Omental fat pad (tissue), 4 donors: ENCODE data around the gene NCS1. TPM values are rescaled to one million over a fixed set of nuclear protein-coding genes. Genes with fewer than 3 reads are reported as not detected.
A peak's percentile ranks its signal among the peaks of the same experiment; 100 is the strongest.

Experiments
- ATAC-seq: fragments of 150-250 bp; one replicate; pipeline ENCODE4 v1.9.1; 2016; ENCODE audit warnings: mild to moderate bottlenecking, moderate library complexity; ENCODE audit not compliant: low FRiP score
- DNase-seq: peaks from one replicate; pipeline ENCODE4 v3.0.0-alpha.2; 2019; ENCODE audit warnings: low spot score
- total RNA-seq, 4 donors: library from RNA; depleted of rRNA; stranded (reverse); fragments of >200 nt; gene quantifications; one replicate each; pipeline ENCODE4 v1.1.0, GENCODE V29; 2016
- TF ChIP-seq, protein P1 (sequence below), 3 donors: fragments of 450-650 bp; IDR thresholded peaks; one replicate each; pipeline ENCODE4 v1.5.1; 2016 to 2017; ENCODE audit warnings: antibody characterized with exemption in 3 of 3, mild to moderate bottlenecking in 3 of 3, moderate library complexity in 2 of 3

Gene NCS1
- total RNA-seq, 4 donors from 2014 or later = 2.5 to 14.7 (median 4.0) TPM

DNA sequence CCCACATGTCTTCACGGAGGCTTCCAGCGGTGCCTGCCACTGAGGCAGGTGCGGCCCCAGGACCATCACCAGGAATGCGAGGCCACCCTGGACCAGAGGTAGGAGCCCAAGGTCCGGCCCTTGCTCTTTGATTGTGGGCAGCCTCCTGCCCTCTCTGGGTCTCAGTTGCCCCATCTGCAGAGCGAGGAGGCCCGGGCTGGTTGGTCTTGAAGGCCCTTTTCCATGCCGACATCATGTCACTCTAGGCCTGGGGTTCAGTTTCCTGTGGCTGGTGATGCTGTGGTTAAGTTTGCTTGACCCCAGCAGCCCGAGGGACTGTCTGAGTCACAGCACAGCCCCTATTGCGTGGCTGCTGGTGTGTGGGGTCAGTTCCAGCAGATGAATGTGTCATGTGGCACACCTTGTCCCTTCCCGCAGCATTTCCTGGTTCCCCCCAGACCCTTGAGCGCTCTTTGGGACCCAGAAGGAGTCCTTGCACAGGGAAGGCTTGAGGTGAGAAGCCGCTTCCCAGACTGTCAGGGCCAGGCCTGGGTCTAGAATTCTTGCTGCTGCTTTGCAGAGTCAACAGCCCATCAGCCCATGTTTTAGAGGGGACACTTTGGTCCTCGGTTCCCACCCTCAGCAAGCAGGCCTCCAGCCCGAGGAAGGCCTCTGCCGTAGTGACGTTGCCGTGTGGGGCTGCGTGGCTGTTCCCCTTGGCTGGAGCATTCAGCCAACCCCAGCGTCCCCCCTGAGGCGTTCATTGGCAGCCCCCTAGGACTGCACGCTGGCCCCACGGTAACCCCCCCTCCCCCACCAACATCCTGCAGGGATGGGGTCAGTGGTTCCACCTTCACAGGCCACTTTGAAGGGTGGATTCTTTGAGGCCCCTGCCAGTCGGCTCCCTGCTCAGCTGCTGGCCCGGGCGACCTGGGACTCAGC lies 62.4 kb downstream of the NCS1 start:
- ATAC-seq = no peak
- TF ChIP-seq, protein P1, sequence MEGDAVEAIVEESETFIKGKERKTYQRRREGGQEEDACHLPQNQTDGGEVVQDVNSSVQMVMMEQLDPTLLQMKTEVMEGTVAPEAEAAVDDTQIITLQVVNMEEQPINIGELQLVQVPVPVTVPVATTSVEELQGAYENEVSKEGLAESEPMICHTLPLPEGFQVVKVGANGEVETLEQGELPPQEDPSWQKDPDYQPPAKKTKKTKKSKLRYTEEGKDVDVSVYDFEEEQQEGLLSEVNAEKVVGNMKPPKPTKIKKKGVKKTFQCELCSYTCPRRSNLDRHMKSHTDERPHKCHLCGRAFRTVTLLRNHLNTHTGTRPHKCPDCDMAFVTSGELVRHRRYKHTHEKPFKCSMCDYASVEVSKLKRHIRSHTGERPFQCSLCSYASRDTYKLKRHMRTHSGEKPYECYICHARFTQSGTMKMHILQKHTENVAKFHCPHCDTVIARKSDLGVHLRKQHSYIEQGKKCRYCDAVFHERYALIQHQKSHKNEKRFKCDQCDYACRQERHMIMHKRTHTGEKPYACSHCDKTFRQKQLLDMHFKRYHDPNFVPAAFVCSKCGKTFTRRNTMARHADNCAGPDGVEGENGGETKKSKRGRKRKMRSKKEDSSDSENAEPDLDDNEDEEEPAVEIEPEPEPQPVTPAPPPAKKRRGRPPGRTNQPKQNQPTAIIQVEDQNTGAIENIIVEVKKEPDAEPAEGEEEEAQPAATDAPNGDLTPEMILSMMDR (IDR thresholded peaks at IDR 0.05) = no peak

GRCh38 chr9:130235558-130236435 lies 63.6 kb downstream of the NCS1 start:
- DNase-seq (peak; percentile 72), ATAC-seq (no peak)
- TF ChIP-seq, protein P1 (IDR thresholded peaks at IDR 0.05) = peak in 2 of 3 donors; percentile 92 to 97

More for the DNA sequence above, 62.4 kb downstream of the NCS1 start:
- DNase-seq = no peak

DNA sequence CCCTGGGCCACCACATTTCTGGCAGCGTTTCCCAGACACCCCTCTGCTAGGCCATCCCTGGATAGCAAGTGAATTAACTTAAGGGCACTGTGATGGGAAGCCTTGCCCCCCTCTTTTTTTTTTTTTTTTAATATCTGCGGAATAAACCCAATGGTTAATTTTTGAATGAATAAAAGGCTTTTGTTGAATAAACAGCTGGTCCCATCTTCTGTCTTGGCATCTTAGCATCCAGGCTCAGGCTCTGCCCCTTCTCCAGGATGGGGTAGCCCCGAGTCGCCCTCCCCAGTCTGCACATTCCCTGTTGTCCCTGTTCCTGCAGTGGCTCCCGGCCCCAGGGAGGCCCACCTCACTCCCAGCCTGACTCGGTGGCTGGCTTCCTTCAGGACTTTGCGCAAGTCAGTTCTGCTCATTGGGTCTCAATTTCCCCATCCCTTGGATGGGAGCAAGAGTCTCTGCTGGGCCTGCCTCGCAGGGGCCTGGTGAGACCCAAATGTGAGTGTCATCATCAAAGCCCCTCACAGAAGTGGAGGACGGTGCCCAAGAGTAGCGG lies 64.3 kb downstream of the NCS1 start:
- TF ChIP-seq, protein P1 (IDR thresholded peaks at IDR 0.05) = no peak
- DNase-seq (no peak), ATAC-seq (no peak)

GRCh38 chr9:130237076-130237475 lies 64.9 kb downstream of the NCS1 start:
- ATAC-seq (no peak), DNase-seq (no peak)
- TF ChIP-seq, protein P1 (IDR thresholded peaks at IDR 0.05) = no peak

DNA sequence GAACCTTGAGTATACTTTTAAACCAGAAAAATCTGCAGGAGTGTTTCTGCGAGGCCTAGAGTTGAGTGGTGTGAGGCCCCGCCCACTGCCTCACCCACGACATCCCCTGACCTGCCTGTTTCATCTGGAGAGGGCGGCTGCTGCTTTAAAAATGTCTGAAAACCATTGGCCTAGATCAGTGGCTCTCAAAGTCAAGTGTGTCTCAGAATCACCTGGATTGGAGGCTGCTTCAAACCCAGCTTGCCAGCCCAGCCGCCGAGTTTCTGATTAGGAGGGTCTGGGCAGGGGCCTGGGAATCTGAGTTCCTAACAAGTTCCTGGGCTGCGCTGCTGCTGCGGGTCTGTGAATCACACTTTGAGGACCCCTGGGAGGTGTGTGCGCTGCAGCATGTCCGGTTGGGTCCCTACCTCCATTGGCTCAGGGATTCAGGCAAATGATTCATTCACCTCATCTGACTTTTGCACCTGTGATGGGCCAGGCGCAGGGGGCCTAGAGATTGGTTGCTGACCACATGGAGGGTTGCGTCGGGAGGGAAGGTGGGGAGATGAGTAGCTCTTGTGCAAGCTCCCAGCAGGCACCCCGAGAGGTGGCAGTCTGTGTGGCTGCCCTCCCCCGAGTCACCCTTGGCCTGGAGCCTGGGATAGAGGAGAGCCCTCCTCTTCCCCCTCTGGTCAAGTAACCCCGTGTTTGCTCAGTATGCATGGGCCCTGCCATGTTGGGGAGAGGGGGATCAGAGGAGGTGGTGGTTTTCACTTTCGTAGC lies 65.7 kb downstream of the NCS1 start:
- DNase-seq (no peak), ATAC-seq (no peak)
- TF ChIP-seq, protein P1 (IDR thresholded peaks at IDR 0.05) = no peak

- TF ChIP-seq, protein P1 (IDR thresholded peaks at IDR 0.05) = no peak
- DNase-seq (no peak), ATAC-seq (no peak)
These were observed 67.1 kb downstream of the NCS1 start for GRCh38 chr9:130239363-130239695.
